OCI-M2 (cell line): Measurements from ENCODE around the gene GANAB.
"Not testable (repeated sequence)": the region's sequence is repeated elsewhere in the genome, so short reads cannot be mapped to it uniquely, and the experiment has no call there.

Source experiments
- DNase-seq: peaks from one replicate; lab custom pipeline; 2025; ENCODE audit not compliant: unreplicated experiment; lab: John Stamatoyannopoulos, UW

Gene GANAB

DNA sequence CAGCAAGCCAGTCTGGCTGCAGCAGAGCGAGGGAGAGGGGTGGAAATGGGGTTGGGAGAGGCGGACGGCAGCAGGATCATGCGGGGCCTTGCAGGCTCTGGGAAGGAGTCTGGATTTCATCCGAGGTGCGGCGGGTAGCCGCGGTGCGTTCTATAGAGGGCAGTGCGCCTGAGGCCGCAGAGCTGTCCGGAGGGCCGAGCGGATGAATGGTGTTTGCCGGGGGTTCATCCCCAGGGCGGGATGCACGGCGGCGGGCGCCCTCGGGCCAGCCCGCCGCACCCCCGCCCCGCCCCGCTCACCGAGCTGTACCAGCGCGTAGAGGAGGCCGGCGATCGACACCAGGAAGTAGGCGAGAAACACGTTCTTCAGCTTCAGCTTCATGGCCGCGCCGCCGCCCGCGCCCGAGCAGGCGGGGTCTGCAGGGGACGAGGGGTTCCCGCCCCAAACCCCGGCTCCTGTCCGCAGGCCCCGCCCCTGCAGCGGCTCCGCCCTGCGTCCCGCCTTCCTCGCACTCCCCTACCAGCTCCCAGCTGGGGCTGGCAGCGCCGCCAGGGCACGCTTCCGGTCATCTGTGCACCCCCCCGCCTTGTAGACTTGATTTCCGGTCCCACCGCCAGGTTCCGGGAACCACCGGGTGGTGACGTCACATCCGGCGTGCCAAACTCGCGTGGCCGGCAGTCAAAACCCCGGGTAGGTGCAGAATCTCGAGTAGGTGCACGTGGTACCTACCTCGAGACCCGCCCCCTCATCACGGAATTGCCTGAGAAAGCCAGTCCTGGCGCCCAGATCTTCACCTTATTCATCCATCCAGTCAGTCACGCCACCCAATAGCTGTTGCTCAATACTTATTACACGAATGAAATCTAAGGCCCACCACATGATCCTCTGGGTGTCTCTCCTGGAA is 24.6 kb downstream of the GANAB start, which contains the start of gene B3GAT3:
Gene B3GAT3 (minus strand): TSS at position 420 of the 904 bp plus-strand sequence. CDS start 39 bp downstream, at position 381.
- peak; percentile 87 for DNase-seq

GRCh38 chr11:62621027-62621566 is 25.3 kb downstream of the GANAB start:
- DNase-seq, result no peak

- not testable (repeated sequence) for DNase-seq
These were observed 29.5 kb downstream of the GANAB start for GRCh38 chr11:62616957-62617356.

DNA sequence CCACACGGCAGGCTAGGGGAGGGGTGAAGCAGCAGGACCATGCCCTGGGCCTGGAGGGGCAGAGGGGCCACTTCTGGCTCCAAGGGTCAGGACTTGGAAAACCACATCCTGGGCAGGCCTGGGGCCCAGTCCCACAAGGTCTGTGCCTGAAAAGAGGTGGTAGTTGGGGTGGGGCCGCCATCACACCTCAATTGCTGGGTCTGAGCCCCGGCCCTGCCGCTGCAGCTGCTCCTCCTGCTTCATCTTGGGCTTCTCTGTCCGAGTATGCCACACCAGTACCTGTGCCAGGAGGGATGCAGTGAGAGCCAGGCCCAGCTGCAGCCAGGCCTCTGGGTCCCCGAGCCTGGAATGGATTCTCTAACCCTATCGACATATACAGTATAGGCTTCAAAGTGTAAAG is 30.9 kb downstream of the GANAB start:
- no peak for DNase-seq

DNA sequence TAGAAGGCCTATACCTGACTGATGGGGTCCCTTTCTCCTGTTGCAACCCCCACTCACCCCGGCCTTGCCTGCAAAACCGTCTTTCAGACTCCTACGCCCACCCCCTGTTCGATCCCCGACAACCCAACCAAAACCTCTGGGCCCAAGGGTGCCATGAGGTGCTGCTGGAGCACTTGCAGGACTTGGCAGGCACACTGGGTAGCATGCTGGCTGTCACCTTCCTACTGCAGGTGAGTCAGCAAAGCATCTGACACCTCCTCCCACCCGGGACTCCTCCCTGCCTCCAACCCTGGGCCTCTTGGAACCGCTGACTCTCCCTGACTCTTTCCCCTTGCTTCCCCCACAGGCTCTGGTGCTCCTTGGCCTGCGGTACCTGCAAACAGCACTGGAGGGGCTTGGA is 32.1 kb downstream of the GANAB start:
- DNase-seq, result no peak

GRCh38 chr11:62613291-62613778 is 33.1 kb downstream of the GANAB start:
- no peak for DNase-seq

DNA sequence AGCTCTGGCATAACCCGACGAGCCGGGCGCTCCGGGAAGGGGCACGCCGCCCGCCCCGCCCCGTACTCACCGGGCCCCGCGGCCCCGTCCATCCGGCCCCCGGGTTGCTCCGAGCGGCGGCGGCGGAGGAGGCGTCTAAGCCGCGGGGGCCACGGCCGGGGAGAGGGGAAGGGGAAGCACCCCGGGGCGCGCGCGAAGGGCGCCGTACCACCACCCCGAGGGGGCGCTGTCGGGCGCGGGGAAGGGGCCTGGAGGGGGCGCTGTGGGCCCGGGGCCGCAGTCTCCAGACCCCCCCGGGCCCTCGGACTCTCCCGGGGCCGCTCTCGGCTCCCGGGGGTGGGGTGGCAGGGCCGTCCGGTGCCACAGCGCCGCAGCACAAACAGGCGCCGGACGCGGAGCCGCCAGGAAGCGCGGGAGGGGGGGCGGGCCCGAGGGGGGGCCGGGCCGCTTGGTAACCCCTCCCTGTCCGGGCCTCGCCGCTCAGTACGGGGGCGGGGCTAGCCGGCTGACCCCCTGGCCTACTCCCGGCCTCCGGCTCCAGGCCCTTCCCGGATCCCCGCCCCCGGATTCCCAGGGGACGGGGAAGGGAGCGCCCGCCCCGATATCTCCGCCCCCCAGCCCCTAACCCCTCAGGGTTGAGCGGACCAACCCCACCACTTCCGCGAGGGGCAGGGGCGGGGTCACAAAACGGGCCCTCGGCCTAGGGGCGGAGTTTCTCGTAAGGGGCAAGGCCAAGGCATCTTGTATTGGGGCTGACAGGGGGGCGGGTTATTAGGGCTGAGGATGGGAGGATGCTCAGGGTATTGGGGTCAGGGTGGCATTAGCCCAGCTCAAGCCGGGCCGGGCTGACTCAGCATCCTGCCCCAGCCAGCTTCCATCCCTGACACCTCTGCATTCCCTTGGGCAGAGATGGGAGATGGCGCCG is 33.8 kb downstream of the GANAB start, which contains the start of the genes EML3 and ROM1:
Gene EML3 (minus strand): TSS at position 410 of the 925 bp plus-strand sequence. CDS start 318 bp downstream, at position 92.
Gene ROM1 (plus strand): TSS at position 892 of the 925 bp plus-strand sequence. CDS start 25 bp downstream, at position 917.
- DNase-seq, result peak; percentile 57

DNA sequence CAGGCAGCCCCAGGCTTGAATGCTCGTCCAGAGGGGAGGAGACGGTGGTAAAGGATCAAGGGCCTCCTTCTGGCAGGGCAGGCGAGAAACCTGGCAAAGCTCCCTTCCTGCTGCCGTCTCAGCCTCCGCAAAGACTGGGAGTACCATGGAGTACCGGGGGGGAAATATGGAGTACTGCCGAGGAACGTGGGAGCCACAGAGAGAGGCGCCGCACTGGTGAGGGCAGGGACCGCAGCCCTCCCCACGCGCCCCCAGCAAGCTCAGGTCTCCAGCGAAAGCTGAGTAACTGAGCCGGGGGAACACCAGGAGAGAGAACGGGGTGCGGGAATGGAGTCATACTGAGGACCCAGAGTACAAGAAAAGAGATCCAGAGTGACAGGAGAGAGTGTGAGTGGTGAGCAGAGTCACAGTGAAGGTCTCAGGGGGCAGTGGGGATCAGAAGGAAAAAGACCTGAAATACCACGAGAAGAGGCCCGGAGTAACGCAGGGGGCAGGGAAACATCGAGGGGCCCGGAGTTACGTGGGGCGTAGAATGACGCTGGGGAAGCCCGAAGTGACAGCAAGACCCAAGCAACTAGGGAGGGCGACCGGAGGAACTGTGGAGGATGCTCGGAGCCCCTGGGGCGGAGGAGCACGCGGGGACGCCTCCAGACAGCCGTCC is 34.6 kb downstream of the GANAB start:
- DNase-seq, result no peak

DNA sequence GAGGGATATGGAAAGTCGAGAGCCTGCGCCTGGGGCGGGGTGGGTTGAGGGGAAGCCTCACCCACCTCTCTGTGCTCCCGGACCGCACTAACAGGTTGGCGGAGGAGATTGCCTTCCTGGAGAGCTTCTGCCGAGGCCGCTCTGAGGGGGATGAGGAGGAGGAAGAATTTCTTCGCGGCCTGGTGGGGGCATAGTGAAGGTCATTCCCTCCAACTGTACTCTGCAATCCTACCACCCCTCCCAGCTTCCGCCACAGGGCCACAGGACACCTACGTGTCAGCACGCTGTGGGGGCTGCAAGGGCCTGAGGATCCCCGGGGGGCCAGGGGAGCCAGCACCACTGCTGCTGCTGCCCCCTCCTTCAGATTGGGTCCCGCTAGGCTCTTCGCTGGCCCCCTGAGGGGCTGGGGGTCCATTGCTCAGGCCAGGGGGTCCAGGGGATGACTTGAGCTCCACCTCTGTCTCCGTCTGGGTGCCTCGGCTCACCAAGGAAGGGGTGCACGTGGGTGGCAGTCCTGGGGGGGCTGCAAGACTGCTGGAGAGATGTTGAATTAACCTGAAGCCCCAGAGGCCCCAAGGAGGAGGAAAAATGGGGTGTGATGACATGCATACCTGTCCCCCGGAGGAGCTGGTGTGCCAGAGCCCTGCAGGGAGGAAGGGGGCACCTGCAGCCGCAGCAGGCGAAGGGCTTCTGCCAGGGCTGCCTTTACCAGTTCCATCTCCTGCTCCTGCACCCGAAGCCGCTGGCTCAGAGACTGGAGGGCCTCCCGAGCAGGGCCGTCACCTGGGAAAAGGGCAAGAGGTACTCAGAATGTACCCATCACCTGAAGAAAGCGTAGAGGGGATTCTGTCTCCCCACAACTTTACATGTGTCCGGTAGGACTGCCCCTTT is 35.4 kb downstream of the GANAB start:
- no peak for DNase-seq

GRCh38 chr11:62610403-62610802 is 36.0 kb downstream of the GANAB start:
- DNase-seq, result no peak

GRCh38 chr11:62608776-62609175 is 37.6 kb downstream of the GANAB start:
- no peak for DNase-seq

GRCh38 chr11:62607714-62608113 is 38.7 kb downstream of the GANAB start:
- no peak for DNase-seq

DNA sequence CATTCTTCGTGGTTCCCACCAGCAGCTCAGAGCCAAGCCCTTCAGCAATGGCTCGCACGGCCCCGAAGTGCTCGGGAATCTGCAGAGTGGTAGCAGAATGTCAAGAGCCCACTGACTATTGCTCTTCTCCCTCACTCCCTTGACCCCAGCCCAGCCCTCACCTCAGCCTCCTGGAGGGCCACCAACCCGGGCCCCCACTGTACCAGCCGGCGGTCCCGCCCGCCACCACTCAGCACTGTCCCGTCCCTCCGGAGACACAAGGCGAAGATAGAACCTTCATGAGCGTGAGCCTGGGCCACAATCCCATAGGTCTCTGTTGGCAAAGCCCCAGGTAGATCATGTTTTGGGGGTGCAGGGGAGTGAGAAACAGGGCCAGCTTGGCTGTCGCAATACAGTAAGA is 40.5 kb downstream of the GANAB start:
- DNase-seq, result no peak

GRCh38 chr11:62605467-62605866 is 40.9 kb downstream of the GANAB start:
- DNase-seq, result no peak

DNA sequence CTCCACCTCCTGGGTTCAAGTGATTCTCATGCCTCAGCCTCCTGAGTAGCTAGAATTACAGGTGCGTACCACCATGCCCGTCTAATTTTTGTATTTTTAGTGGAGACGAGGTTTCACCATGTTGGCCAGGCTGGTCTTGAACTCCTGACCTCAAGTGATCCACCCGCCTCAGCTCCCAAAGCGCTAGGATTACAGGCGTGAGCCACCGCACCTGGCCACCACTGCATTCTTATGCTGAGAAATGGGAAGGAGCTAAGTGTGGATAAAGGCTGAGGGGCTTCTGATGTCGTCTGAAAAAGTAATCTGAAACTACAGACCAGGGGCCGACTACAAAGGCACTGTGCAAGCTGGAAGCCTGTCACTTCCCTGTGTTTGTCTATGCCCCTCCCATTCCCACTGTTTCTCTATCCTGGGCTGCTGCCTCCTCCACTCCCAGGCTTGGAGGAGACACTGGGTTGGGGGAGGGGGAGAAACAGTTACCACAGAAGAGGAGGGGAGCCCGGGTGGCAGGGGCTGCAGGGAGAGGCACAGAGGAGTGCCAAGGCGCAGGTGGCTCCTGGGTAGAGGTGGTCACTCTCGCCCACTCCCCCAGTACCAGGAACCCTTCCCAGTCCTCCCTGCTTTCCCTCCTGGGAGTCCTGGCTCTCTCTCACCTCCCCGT is 41.8 kb downstream of the GANAB start:
- no peak for DNase-seq

- DNase-seq, result no peak
These were observed 42.6 kb downstream of the GANAB start for GRCh38 chr11:62603776-62604299.

GRCh38 chr11:62603072-62603408 is 43.4 kb downstream of the GANAB start:
- DNase-seq, result no peak

DNA sequence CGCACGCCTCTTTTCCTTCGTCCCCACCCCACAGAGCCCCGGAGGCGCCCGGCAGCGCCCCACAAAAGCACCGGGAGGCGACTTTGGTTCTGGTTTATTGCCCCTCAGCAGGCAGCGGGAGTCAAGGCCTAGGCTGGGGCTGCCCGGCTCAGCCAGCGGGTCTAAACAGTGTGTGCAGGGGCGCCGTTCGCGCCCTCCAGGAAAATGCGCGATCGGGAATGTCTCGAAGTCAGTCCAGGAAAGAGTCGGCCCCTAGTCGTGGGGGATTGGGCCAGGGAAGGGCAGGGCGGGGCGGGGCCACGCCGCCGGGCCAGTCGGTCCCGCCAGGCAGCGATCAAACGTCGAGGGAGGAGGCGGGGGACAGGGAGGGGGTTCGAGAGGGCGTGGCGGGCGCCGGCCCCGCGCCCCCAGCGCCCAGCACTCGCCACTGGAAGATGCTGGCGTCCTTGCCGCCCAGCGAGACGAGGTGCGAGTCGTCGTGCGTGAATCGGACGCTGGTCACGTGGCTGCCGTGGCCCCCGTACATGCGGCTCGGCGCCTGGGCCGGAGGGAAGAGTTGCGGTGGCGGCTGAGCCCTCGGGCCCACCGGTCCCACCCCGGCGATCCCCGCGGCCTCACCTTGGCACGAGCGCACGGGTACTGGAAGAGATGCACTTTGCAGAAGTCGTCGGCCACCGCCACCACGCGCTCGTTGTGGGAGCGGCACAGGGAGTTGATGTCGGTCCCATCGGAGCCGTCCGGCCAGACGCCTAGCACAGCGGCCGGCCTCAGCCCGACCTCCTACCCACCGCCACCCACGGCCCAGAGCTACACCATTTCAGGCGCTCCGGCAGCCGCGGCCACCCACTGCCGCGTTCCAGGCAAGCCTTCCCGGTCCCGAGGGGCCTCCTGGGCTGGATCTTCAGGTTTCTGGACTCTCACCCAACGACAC is 44.0 kb downstream of the GANAB start:
- no peak for DNase-seq
